ENCODE results near the gene CRELD1.

DNA sequence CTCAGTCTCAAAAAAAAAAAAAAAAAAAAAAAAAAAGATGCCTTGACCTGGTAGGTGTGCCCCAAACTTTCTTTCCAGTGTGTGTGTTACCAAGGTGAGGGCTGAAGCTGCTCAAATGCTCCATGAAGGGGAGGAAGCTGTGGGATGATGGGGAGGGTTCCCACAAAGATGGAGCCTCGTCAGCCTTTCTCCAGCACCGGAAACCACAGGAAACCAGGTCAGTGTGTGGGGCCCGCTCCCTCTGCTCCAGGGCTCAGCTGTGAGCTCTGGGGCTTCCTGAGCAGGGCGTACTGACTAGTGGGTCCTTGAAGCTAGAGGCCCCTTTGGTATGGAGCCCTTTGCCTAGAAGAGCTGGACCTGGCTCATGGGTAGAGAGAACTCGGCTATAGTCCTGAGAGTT lies 31.7 kb upstream of the CRELD1 start:
- TF ChIP-seq, protein P1, sequence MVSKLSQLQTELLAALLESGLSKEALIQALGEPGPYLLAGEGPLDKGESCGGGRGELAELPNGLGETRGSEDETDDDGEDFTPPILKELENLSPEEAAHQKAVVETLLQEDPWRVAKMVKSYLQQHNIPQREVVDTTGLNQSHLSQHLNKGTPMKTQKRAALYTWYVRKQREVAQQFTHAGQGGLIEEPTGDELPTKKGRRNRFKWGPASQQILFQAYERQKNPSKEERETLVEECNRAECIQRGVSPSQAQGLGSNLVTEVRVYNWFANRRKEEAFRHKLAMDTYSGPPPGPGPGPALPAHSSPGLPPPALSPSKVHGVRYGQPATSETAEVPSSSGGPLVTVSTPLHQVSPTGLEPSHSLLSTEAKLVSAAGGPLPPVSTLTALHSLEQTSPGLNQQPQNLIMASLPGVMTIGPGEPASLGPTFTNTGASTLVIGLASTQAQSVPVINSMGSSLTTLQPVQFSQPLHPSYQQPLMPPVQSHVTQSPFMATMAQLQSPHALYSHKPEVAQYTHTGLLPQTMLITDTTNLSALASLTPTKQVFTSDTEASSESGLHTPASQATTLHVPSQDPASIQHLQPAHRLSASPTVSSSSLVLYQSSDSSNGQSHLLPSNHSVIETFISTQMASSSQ (IDR thresholded peaks at IDR 0.05; ENCODE audit: low read depth) = no peak
- TF ChIP-seq, protein P1 (CRISPR knock-in tag; IDR thresholded peaks at IDR 0.05; ENCODE audit: borderline replicate concordance) = no peak
- no peak for TF ChIP-seq KDM5B (CRISPR knock-in tag; IDR thresholded peaks at IDR 0.05; ENCODE audit: borderline replicate concordance)
- TF ChIP-seq, protein P2, sequence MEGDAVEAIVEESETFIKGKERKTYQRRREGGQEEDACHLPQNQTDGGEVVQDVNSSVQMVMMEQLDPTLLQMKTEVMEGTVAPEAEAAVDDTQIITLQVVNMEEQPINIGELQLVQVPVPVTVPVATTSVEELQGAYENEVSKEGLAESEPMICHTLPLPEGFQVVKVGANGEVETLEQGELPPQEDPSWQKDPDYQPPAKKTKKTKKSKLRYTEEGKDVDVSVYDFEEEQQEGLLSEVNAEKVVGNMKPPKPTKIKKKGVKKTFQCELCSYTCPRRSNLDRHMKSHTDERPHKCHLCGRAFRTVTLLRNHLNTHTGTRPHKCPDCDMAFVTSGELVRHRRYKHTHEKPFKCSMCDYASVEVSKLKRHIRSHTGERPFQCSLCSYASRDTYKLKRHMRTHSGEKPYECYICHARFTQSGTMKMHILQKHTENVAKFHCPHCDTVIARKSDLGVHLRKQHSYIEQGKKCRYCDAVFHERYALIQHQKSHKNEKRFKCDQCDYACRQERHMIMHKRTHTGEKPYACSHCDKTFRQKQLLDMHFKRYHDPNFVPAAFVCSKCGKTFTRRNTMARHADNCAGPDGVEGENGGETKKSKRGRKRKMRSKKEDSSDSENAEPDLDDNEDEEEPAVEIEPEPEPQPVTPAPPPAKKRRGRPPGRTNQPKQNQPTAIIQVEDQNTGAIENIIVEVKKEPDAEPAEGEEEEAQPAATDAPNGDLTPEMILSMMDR (CRISPR knock-in tag; IDR thresholded peaks at IDR 0.05) = no peak
- no peak for TF ChIP-seq NFYB (CRISPR knock-in tag; IDR thresholded peaks at IDR 0.05)
- no peak for TF ChIP-seq POLR2AphosphoS5 (IDR thresholded peaks at IDR 0.05; ENCODE audit: low read depth, low read length)
